Astrocyte (in vitro differentiated cells and primary cell): Measurements from ENCODE around the gene CMIP.

Experiments
- EZH2 ChIP-seq: IDR thresholded peaks from 2 replicates; pipeline ENCODE4 v1.6.1; 2012; ENCODE audit warnings: mild to moderate bottlenecking, low read length, inconsistent platforms; ENCODE audit not compliant: insufficient read depth
- TF ChIP-seq, protein P1 (sequence below): IDR thresholded peaks from 2 replicates; pipeline ENCODE4 v1.5.1; 2011; ENCODE audit warnings: low read depth, mild to moderate bottlenecking, inconsistent platforms, low read length, moderate library complexity; ENCODE audit not compliant: insufficient read depth

DNA sequence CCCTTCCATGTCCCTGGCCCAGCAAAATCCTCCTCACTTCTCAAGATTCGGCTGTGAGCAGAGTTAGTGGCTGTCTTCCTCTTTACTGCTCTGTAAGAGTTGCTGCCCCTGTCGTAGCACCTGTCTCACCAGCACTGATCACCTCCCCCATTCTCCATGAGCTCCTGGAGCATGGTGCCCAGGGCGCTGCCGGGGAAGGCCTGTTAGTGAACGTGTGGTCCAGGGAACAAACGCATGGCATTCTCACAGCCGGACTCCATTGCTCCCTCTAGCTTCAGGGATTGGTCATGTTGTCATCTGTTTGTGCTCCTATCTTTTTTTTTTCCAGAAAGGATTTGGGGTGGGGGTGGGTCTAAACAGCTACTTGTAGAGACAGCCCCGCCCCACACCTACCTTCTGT lies 141.2 kb downstream of the CMIP start:
- TF ChIP-seq, protein P1, sequence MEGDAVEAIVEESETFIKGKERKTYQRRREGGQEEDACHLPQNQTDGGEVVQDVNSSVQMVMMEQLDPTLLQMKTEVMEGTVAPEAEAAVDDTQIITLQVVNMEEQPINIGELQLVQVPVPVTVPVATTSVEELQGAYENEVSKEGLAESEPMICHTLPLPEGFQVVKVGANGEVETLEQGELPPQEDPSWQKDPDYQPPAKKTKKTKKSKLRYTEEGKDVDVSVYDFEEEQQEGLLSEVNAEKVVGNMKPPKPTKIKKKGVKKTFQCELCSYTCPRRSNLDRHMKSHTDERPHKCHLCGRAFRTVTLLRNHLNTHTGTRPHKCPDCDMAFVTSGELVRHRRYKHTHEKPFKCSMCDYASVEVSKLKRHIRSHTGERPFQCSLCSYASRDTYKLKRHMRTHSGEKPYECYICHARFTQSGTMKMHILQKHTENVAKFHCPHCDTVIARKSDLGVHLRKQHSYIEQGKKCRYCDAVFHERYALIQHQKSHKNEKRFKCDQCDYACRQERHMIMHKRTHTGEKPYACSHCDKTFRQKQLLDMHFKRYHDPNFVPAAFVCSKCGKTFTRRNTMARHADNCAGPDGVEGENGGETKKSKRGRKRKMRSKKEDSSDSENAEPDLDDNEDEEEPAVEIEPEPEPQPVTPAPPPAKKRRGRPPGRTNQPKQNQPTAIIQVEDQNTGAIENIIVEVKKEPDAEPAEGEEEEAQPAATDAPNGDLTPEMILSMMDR = peak; percentile 8
- TF ChIP-seq EZH2 = no peak
